HG02678 (cell line): ENCODE measurements around the gene IRF2BP1.

Source experiments
- ATAC-seq: cut with Tn5 transposase; IDR thresholded peaks from one replicate; pipeline ENCODE4 v1.9.1; 2021; ENCODE audit warnings: mild to moderate bottlenecking, moderate library complexity; ENCODE audit not compliant: unreplicated experiment

IRF2BP1 gene

DNA sequence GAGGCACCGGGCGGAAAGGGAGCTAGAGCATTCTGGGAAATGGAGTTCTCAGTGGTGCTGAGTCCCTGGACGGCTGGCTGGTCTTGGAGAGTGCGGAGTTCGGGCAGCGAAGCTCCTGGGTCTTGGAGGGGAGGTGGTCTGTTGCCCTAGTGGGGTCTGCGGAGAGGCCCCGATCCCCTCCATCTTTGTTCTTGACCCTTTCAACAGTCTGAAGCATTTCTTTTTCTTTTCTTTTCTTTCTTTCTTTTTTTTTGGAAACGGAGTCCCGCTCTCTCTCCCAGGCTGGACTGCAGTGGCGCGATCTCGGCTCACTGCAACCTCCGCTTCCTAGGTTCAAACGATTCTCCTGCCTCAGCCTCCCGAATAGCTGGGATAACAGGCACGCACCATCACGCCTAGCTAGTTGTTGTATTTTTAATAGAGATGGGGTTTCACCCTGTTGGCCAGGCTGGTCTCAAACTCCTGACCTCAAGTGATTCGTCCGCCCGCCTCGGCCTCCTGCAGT is 22.6 kb downstream of the IRF2BP1 start:
- ATAC-seq: no peak

DNA sequence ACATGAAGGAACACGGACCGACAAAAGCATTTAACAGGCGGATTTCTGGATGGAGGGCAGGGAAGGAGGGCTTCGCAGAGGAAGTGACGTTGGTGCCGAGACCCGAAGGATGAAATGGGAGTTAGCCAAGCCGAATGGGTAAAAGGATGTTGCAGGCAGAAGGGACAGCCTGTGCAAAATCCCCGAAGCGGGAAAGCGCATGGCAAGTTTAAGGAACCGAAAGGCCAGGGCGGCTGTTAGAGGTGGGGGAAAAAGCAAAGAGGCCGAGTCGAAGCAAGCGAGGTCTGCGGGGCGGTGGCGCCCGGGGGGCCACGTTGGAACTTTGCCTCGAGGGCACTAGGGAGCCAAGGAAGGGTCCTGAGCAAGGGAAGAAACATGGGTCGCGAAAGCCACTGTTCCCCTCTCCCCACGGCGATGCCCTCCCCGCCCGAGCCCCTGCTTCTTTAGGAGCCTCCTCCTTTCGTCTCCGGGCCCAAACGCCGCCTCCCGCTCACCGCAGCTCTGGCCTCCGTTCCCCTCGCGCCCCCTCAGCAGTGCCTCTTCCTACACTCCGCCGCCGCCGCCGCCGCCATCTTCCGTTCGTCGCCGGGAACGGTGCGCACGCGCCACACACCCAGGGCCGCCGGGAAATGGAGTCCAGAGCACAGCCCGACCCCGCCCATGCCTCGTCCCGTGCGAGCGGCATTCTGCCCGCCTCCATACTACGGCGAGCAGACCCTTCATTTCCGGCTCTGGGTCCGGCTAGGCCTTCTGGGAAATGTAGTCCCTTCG is 23.2 kb downstream of the IRF2BP1 start, which contains the start of gene SYMPK:
Gene SYMPK, minus strand, starts transcription at position 584 of the 771 bp plus-strand sequence. CDS start 8,652 bp downstream, outside the sequence.
- ATAC-seq: peak; percentile 93

DNA sequence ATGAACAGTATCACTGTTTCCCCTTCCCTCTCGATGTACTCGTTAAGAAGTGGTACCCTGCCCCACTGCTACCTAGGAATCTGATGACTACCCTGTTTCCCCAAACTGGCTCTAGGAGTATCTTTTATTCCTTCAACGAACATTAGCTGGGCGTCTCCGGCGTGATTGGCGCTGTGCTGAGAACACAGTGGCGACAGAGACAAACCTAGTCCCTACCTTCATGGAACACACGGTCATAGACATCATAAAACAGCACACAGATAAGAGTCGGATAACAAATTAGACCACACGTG is 23.7 kb downstream of the IRF2BP1 start:
- ATAC-seq: no peak

DNA sequence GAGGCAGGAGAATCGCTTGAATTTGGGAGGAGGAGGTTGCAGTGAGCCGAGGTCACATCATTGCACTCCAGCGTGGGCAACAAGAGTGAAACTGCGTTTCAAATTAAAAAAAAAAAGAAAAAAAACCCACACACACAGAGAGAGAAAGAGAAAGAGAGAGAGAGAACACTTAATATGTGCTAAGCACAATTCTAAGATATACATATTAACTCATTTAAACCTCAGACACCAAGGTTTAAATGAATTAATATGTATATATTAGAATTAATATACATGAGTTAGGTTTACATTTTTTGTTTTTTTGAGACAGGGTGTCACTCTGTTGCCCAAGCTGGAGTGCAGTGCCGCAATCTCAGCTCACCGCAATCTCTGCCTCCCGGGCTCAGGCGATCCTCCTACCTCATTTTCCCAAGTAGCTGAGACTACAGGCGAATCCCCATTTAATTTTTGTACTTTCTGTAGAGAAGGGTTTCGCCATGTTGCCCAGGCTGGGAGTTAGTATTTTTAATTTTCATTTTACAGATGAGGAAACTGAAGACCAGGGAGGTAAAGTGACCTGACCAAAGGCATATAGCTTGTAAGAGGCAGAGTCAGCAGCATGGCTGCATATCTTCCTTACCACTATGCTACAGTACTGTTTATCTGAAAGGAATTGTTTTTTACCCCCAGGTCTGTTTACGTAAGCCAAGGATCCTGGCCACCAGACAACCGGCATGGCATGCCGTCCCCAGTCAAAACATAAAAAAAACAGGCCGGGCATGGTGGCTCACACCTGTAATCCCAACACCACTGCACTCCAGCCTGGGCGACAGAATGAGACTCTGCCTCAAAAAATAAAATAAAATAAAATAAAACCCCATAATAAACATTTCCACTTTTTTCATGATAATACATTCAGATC is 25.3 kb downstream of the IRF2BP1 start:
- ATAC-seq: no peak

DNA sequence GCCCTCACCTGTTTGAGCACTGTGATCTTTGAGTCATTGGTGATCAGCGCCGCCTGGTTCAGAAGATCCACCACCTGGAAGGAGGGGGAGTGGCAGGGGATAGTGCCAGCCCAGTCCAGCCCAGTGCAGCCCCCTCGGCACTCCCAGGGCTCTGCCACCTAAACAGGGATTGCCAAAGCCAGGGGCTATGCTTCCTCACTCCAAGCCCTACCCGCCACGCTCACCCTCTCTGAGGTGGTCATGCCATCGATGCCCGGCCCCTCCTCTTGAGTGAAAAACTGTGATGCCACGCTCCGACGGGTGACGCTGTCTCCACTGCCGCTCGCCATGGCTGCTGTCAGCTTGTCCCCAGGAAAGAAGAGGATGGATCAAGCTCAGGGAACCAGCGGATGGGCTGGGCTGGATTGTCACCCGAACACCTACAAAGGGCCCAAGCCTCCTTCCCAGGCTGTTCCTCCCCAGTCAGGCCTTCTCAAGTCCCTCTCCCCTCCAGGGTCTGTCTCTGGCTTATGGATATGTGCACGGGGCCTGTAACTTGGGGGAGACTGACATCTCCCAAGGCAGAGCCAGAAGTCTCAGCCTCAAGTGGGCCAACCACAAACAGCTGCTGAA is 31.7 kb downstream of the IRF2BP1 start:
- no peak for ATAC-seq

DNA sequence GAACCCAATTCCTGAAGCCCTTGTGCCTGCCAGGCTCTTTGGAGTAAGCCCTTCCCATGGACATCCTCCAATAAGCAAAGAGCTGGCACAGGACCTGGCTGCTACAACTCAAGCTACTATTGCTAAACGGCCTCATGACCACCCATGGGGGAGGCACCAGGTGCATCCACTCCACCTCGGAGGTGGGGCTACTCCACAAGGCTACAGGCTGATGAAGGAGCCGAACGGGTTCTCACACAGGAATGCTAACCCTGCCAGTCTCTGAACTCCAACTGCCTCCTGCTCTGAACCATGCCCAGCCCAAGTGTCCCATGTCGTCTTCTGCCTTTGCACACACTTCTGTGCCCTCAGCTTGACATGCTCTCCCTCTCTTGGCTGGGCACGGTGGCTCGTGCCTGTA is 33.0 kb downstream of the IRF2BP1 start:
- no peak for ATAC-seq

DNA sequence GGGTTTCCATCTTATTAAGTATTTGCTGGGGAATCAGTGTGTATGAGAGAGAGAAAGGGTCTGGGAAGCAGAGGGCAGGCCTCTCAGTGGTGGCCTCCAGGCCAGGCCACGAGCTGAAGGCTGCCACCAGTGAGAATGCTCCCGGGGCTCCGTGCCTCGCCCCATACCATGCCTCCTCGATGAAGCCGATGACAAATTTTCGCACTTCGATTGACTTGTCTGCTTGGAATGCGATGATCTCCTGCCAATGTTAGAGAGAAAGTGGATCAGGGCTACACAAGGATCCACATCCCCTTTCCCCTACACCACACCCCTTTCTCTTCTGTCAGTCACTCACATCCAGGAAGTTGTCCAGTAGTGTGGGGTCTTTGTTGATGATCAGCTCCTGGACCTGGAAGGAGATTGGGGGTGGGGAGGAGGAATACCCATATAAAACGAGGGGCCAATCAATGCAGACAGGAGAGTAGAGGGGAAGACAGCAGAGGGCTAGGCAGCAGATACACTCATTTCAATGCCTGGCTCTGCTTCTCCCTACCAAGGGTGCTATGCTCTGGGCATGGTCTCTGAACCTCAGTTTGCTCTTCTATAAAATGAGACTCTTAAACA is 33.7 kb downstream of the IRF2BP1 start:
- ATAC-seq: no peak

DNA sequence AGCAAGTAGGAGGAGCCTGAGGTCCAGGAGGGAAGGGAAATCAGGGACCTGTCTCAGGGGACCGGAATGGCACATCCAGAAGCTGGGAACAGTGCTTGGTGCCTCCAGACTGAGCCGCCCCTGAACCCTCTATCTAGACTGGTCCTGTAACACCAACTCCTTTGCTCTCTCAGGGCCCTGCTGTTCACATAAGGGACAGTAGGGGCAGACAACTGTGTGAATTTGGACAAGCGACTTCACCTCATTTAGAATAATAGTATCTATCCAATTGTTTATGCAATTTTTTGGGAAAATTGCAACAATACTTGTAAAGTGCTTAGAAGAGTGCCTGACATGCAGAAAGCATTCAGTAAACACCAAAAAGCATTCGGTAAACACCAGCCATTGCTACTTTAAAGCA is 37.0 kb downstream of the IRF2BP1 start:
- no peak for ATAC-seq

DNA sequence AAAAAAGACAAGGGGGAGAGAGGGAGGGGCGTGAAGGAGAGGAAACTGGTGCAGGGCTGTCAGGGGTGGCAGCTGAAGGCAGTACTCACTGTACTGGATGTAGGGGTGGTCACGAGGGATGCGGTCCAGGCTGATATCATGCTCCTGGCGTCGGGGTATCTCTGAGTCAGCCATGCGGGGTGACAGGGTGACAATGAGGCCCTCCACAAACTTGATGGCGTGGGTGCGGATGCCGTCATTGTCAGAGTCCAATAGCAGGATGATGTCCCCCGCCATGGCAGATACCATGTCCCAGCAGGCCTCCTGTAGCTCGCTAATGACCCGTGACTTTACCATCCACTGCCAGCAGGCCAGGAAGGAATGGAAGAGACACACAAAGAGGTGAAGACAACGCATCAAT is 38.3 kb downstream of the IRF2BP1 start:
- ATAC-seq: no peak

DNA sequence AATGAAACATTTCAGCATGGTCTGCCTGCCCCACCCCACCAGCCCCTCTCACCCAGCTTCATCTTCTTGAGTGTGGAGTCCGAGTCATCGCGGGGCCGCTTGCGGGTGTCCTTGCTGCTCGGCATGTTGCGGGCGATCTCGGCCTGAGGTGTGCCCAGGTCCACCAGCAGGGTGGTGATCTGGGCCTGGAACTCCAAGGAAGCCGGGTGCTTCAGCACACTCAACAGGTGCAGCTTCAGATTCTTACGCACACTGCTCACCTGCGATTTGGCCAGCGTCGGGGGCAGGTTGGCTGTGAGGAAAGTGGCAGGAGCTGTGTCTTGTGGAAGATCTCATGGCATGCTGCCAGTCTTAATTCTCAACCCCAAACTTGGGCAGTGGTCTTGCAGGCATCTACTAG is 43.7 kb downstream of the IRF2BP1 start:
- no peak for ATAC-seq

DNA sequence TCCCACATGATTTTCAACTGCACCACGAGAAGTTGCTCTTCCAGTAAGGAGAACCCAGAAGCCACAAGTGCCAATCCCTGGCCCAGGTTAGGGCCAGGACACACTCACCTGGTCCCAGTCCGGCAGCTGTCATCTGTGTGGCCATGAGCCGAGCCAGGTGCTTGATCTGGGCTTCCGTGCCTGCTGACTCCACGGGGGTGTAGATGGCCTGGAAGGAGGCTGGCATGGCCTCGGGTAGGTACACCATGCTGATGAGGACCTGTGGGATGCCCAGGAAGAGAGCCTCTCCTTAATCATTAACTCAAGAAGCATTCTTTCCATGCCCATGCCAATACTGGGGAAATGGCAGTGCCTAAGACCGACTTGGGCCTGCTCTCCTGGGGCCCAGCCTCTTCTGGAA is 51.0 kb downstream of the IRF2BP1 start:
- no peak for ATAC-seq
